GM06990 (cell line): Measurements from ENCODE around the gene ZNF48.

Experiments
- DNase-seq: peaks from one replicate; pipeline ENCODE4 v3.0.0-alpha.2; 2011; ENCODE audit not compliant: insufficient read length; ENCODE audit errors: extremely low read depth
- H3K27me3 ChIP-seq: replicated peaks from 2 replicates; pipeline ENCODE4 v1.6.0; 2011; ENCODE audit warnings: low read length; ENCODE audit not compliant: control insufficient read depth, insufficient read depth
- H3K36me3 ChIP-seq: 2 replicates; pipeline ENCODE4 v1.5.1; 2011; ENCODE audit warnings: low read length; ENCODE audit not compliant: control insufficient read depth, insufficient read depth
- H3K4me3 ChIP-seq: replicated peaks from 2 replicates; pipeline ENCODE4 v1.5.1; 2011; ENCODE audit warnings: low read depth, mild to moderate bottlenecking, control low read depth, low read length
- CTCF ChIP-seq: IDR thresholded peaks from 2 replicates; pipeline ENCODE4 v1.5.1; 2011; ENCODE audit warnings: low read length, control low read depth, mild to moderate bottlenecking, inconsistent platforms; ENCODE audit not compliant: insufficient read depth, poor library complexity, severe bottlenecking

ZNF48 gene

GRCh38 chr16:30421010-30421409, 25.8 kb downstream of the ZNF48 start:
- DNase-seq: no peak
- no peak for TF ChIP-seq CTCF
- H3K36me3 ChIP-seq: peaks cover 14% of the 10 kb centered on the region

GRCh38 chr16:30428055-30428454, 32.8 kb downstream of the ZNF48 start:
- peaks cover 11% of the 10 kb centered on the region for H3K36me3 ChIP-seq
- no peak overlapping the region for H3K4me3 ChIP-seq
- no peak for DNase-seq

More at GRCh38 chr16:30421010-30421409, 25.8 kb downstream of the ZNF48 start:
- Histone ChIP-seq H3K4me3 (no peak overlapping the region), H3K27me3 (no peaks in the 10 kb centered on the region)

GRCh38 chr16:30429418-30429677, 34.1 kb downstream of the ZNF48 start:
- H3K36me3 ChIP-seq: peaks cover 5% of the 10 kb centered on the region
- H3K4me3 ChIP-seq: peak overlapping the region; percentile 81
- TF ChIP-seq CTCF: no peak
- H3K27me3 ChIP-seq: no peaks in the 10 kb centered on the region
- no peak for DNase-seq

More at GRCh38 chr16:30428055-30428454, 32.8 kb downstream of the ZNF48 start:
- no peak for TF ChIP-seq CTCF
- no peaks in the 10 kb centered on the region for H3K27me3 ChIP-seq

- peak; percentile 84 for TF ChIP-seq CTCF
- DNase-seq: peak; percentile 93
- Histone ChIP-seq H3K27me3 (no peaks in the 10 kb centered on the region), H3K4me3 (peak within 1 kb of the TSS; percentile 81), H3K36me3 (peaks cover 2% of the 10 kb centered on the region; the same call in 1 of the 2 replicates)
Observed at GRCh38 chr16:30429678-30430427, 34.6 kb downstream of the ZNF48 start, which contains the start of gene DCTPP1. Gene DCTPP1 (minus strand): TSS chr16:30430030. CDS start chr16:30429980, 50 bp downstream.

- peaks cover 2% of the 10 kb centered on the region; the same call in 1 of the 2 replicates for H3K36me3 ChIP-seq
- no peak for DNase-seq
- H3K4me3 ChIP-seq: no peak overlapping the region
Observed at GRCh38 chr16:30430428-30430970, 35.3 kb downstream of the ZNF48 start.

More at GRCh38 chr16:30430428-30430970, 35.3 kb downstream of the ZNF48 start:
- no peaks in the 10 kb centered on the region for H3K27me3 ChIP-seq
- TF ChIP-seq CTCF: no peak
